ENCODE measurements around the gene NFIA.

NFIA gene

GRCh38 chr1:61334718-61335589, 252.6 kb downstream of the NFIA start:
- DNase-seq (ENCODE audit: low spot score): no peak

GRCh38 chr1:61337037-61337436, 254.7 kb downstream of the NFIA start:
- DNase-seq (ENCODE audit: low spot score): no peak

GRCh38 chr1:61337441-61337951, 255.1 kb downstream of the NFIA start:
- DNase-seq (ENCODE audit: low spot score): no peak

DNA sequence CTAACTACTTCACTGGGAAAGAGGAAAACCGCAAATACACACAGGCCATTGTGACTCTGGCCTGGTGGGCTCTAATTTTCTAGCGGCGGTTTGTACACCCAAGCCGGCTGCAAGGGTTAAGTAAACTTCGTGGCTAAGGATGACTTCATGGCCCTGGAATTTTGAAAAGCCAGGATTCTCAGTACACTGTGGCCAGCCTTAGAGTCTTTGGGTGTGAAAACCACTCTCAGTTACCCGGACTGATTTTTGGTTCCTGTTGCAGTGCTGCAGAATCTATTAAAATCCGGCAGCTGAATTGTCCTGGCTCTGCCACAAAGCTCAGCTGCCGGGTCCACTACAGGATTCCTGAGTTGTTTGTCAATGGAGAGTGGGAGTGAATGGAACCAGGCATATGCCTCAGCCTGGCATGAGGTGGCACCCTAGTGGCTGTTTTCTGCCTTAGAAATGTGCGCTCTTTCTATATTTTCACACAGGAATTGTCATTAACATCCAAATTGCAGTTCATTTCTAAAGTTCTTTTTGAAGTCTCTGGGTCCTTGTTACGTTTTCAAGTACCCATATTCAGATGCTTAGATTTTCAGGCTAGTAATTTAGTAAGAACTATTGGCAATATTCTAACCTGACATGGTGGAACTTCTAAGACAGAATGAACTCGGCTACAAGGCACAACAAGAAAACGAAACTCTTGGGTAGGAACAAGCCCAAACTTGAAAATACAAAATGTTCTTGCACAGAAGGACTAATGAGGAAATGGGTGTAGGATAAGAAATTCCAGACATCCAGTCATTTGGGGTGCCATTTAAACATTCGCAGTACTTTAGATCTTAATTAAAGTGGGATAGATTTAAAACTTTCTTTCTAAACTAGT, 255.9 kb downstream of the NFIA start:
- peak; percentile 89 for DNase-seq (ENCODE audit: low spot score)

DNA sequence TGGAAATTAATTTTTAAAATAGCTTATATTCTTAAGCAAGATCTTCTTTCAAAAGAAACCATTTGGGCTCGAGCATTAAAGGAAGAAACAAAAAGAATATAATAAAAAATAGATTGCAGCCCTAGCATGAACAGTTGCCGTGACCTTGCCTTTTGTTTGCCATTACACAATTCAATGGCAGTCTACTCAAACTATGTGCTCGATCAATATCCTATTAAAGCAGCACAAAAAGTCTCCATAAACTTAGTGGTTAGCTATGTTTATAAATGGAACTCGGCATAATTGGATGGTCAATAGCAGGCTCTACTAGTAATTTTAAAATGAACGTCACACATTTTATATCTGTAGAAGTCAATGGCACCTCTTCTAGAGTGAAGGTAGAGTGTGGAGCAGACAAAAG, 256.5 kb downstream of the NFIA start:
- DNase-seq (ENCODE audit: low spot score): no peak

DNA sequence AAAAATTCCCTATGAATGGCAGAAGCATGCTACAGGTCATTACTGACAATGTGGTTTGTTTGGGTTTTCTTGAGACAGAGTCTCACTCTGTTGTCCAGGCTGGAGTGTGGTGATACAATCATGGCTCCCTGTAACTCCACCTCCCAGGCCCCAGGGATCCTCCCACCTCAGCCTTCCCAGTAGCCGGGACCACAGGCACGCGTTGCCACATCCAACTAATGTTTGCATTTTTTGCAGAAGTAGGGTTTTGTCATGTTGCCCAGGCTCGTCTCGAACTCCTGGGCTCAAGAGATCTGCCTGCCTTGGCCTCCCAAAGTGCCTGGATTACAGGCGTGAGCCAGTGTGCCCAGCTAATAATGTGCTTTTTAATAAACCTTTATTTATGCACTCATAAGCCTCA, 259.1 kb downstream of the NFIA start:
- no peak for DNase-seq (ENCODE audit: low spot score)

DNA sequence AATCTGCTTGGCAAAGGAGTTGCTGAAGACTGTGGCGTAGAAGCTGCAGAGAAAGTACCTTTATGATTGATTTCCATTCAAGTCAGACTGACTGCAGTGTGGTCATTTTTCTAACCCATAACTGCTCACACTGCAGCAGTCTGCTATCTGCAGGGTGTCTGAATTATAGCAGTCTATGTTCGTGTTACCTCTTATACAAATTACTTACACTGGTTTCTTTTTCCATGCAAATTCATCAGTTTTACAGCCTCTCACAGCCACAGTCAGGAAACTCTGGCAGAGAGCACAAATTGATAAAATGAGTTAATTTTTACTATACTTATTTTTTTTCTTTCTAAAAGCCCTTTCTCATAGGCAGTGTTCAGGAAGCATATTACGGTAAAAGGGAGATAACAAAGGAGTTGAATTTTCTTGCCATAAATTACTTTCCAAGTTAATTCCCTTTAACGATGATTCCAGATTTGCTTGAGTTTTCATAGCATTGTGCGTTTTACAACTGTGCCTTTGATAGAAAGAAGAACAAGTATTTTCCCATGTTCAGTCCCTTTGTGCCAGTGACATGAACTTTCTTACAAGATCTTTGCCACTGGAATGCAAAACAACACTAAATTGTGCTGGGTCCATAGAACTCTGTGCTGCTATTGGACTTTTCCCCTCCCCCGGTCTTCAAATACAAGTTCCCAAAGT, 261.5 kb downstream of the NFIA start:
- DNase-seq (ENCODE audit: low spot score): no peak

- no peak for DNase-seq (ENCODE audit: low spot score)
Observed at GRCh38 chr1:61344696-61345095, 262.3 kb downstream of the NFIA start.

DNA sequence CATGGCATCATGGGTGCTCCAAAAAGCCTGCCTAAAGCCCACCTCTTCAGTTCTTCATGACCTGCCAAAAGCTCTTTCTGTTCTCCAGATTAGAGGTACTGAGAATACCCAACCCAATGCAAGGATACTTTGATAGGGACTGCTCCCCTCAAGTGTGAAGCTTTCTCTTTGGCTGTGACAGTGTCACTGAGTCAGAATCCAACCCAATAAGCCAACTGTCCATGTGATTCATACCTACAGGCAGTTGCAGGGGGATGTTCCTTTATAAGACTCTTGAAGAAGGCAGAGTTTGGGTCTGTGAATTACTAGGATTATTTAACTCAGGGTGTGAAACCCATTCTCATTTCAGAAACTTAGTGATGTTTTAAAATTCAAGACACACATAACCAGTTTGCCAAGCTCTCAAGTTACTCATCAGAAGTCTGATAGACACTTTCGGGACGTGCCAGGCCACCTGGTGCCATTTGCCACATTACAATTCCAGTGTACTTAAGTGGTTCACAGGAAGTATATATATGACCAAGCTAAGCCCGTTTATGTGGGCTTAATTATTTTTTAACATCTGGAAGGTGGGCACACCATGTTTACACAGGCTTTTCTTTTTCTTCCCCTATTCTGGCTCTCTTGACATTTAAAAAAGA, 265.8 kb downstream of the NFIA start:
- no peak for DNase-seq (ENCODE audit: low spot score)

DNA sequence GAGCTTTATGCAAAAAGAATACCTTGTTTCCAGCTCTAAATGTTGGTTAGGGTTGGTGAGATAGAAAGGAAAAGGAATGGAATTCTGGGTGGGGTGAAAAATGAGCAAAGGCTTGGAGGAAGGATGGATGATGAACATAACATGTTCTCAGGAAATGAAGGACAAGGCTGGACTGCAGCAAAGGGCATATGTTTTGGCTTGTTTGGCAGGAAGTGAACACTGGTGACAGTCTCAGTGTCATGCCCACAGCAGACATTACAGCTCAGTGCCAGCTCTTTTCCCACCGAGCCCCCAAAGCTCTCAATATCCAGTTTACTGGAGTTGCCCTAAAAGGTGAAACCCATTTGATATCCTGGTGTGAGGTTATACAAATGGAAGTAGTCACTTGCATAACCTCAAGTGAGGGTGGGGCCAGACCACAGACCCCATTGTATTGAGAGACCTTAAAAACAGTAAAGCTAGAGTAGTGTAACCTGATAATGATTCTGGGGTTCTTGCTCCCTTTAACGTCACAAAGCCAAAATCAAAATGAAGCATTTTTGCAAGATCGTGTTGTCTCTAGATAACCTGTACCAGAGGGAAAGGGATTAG, 270.6 kb downstream of the NFIA start:
- DNase-seq (ENCODE audit: low spot score): no peak

DNA sequence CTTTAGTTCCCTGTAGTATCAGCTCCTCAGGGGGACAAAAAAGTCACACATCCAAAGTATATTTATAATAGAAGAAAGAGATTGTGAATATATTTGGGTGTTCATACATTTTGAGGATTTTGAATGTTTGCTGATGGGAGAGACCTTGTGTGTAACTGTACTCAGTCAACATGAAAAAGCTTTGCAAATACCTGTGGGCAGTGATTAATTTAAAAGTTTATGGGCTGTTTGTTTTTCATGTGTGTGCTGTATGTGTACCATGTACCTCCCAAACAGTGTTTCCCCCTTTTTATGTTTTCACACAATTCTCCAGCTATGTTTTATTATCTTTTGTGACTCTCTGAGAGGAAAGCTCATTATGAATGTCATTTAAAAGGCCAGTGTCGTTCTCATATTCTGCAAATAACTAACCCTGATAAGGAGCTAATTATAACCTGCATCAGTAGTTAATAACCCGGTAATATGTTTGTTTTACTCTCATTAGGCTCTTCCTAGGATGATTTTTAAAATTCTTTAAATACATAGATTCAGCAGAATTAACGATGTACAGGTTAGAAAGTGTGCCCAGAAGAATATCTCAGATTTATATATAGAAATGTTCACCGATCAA, 271.5 kb downstream of the NFIA start:
- no peak for DNase-seq (ENCODE audit: low spot score)

DNA sequence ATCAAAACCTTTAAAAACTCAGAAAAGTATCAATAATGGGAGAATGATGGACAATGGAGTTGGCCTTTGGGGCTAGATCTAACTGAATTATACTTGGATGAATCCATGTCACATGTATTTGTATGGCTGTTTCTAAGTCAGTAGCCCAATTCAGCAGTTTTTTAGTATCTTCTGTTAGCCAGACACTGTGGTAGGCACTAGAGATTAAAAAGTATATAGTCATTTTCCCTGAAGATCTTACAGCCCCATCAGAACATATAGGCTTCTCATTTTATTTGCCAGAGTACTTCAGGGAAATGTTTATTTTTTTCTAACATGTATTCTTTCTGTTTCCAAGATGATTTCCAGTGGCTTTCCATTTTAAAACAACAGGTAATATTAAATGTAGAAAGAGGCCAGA, 273.7 kb downstream of the NFIA start:
- no peak for DNase-seq (ENCODE audit: low spot score)

DNA sequence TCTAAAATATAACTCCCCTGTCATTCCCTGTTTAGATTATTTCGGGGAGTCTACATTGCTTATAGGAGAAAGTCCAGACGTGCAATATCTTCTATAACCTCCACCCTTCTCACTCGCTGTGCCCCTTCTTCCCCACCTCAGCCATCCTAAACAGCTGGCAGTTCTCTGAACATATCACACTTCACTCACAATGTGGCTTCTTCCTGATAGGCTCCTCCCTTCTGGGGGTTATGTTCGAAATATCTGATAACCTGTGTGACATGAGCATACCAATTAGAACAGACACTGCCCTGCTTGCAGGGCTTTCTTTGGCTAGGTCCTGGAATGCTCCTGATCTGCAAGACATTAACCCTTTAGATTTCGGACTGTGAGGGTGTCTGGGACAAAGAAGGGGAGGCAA, 274.6 kb downstream of the NFIA start:
- DNase-seq (ENCODE audit: low spot score): no peak

- DNase-seq (ENCODE audit: low spot score): no peak
Observed at GRCh38 chr1:61357539-61357938, 275.2 kb downstream of the NFIA start.

GRCh38 chr1:61358770-61359455, 276.6 kb downstream of the NFIA start:
- DNase-seq (ENCODE audit: low spot score): no peak

GRCh38 chr1:61361931-61362330, 279.6 kb downstream of the NFIA start:
- no peak for DNase-seq (ENCODE audit: low spot score)

GRCh38 chr1:61362351-61362750, 280.0 kb downstream of the NFIA start:
- no peak for DNase-seq (ENCODE audit: low spot score)

DNA sequence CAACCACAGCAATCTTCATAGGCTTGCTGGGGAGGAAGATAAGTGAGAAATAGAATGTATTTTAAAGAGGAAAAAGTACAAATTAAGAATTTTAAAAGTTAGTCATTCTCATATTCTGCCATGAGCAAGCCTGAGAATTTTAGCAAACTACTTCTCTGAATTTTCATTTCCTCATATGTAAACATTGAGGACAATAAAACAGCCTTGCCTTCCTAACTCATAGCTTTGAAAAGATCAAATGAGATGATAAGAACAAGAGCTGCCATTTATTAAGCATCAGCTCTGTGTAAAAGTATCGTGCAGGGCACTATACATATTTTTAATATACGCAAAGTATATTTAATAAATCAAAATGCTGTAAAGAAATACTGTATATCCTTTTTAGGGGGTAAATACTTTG, 286.0 kb downstream of the NFIA start:
- no peak for DNase-seq (ENCODE audit: low spot score)

DNA sequence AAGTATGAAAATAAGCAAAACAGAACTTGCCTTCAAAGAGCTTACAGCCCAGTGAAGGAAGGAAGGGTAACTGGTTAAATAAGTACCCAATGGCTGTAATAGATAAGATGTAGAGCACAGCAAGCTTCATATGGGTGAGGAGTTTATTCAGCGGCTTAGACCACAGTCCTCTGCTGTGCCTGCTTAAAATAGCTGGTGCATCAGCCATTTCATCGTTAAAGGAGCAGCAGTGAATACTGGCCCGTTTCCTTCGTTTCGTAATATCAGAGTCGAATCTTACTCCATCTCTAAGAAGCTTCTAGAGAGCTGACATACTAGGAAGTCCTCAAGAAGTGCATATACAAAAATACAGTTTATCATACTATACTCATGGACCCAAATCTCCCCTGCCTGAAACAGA, 286.5 kb downstream of the NFIA start:
- DNase-seq (ENCODE audit: low spot score): no peak

DNA sequence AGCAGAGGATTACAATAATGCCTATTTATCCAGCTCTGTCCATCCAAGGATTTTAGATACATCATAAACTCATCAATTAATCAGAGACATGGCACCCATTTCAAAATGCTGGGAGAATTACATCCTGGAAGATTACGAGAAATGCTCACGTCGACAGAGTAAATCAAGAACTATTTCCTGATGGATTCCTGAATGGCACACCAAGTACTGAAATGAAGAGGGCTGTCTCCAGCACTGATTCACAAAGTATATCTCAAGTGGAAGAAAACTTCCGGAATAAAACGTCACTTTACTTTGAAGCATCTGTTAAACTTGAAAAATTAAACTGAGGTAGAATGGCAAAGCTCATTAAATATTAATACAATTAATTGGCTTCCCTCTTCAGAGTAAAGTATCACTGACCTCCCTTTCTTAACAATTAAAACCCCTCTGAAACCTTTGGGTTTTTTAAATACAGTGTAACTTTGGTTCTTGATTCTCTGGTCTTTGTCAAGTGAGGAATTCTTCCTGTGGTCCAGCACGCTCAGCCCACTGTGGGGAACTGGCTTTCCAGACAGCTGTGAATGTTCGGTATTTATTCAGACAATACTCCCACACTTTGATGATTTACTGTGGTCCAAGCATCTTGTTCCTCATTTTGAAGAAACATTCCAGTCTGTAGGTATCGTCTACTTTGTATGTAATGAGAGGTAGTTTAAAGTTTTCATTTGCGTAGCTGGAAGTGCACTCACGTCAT, 288.0 kb downstream of the NFIA start:
- no peak for DNase-seq (ENCODE audit: low spot score)
